K562 (cell line): ENCODE data around the gene CBFA2T3.

Source experiments
- CTCF ChIP-seq, 3 experiments: IDR thresholded peaks in 2 of 3; conservative IDR thresholded peaks in 1 of 3; 2 replicates each; pipeline ENCODE4 v1.5.1; 2011 to 2012; ENCODE audit warnings: low read length in 3 of 3, mild to moderate bottlenecking in 3 of 3, control low read depth in 2 of 3, improper control_type of control experiment in 1 of 3, inconsistent platforms in 1 of 3, low read depth in 1 of 3, mixed read lengths in 1 of 3, moderate library complexity in 1 of 3; ENCODE audit not compliant: insufficient read depth in 2 of 3
- KDM5B ChIP-seq: fragments of 200-600 bp; sonication (generic); IDR thresholded peaks from 2 replicates; pipeline ENCODE4 v1.6.1; 2012; ENCODE audit warnings: low read depth, mild to moderate bottlenecking, moderate library complexity, low read length, control low read depth, inconsistent platforms; ENCODE audit not compliant: insufficient replicate concordance
- MXI1 ChIP-seq: IDR thresholded peaks from 2 replicates; pipeline ENCODE4 v1.6.1; 2011; ENCODE audit warnings: low read depth, mild to moderate bottlenecking, improper control_type of control experiment, low read length
- PHF20 ChIP-seq: fragments of 450-650 bp; IDR thresholded peaks from 2 replicates; pipeline ENCODE4 v1.6.1; 2018; ENCODE audit not compliant: partially characterized antibody
- PHF8 ChIP-seq: fragments of 200-600 bp; sonication (generic); IDR thresholded peaks from 2 replicates; pipeline ENCODE4 v1.6.1; 2012; ENCODE audit warnings: mixed run types, mild to moderate bottlenecking, inconsistent platforms, low read length, moderate library complexity, borderline replicate concordance
- SIN3B ChIP-seq: fragments of 450-650 bp; IDR thresholded peaks from 2 replicates; pipeline ENCODE4 v1.6.1; 2017; ENCODE audit warnings: low read depth, mild to moderate bottlenecking, moderate library complexity
- TCF7L2 ChIP-seq: fragments of 150-350 bp; IDR thresholded peaks from 2 replicates; pipeline ENCODE4 v1.6.1; 2016; ENCODE audit warnings: low read depth, mild to moderate bottlenecking, low read length, moderate library complexity

GRCh38 chr16:88913870-88914269, 63.1 kb downstream of the CBFA2T3 start:
- TF ChIP-seq SIN3B, result no peak
- no peak for TF ChIP-seq TCF7L2
- no peak for TF ChIP-seq PHF20
- no peak for TF ChIP-seq KDM5B
- TF ChIP-seq MXI1, result no peak
- no peak for TF ChIP-seq CTCF (IDR thresholded peaks at IDR 0.05 in 2 of 3, conservative IDR thresholded peaks at IDR 0.05 in 1 of 3; ENCODE audit: insufficient read depth in 2 of 3, low read depth in 1 of 3, low read length in 3 of 3)
- no peak for TF ChIP-seq PHF8
